DMS 273 treated with DMSO at 0.1 percent for 48 hours (cell line): Measurements from ENCODE around the gene HELQ.
"Not testable (repeated sequence)": the region's sequence is repeated elsewhere in the genome, so short reads cannot be mapped to it uniquely, and the experiment has no call there.

Experiments used
- DNase-seq: peaks from one replicate; lab custom pipeline; 2025; lab: John Stamatoyannopoulos, UW

HELQ gene, protein sequence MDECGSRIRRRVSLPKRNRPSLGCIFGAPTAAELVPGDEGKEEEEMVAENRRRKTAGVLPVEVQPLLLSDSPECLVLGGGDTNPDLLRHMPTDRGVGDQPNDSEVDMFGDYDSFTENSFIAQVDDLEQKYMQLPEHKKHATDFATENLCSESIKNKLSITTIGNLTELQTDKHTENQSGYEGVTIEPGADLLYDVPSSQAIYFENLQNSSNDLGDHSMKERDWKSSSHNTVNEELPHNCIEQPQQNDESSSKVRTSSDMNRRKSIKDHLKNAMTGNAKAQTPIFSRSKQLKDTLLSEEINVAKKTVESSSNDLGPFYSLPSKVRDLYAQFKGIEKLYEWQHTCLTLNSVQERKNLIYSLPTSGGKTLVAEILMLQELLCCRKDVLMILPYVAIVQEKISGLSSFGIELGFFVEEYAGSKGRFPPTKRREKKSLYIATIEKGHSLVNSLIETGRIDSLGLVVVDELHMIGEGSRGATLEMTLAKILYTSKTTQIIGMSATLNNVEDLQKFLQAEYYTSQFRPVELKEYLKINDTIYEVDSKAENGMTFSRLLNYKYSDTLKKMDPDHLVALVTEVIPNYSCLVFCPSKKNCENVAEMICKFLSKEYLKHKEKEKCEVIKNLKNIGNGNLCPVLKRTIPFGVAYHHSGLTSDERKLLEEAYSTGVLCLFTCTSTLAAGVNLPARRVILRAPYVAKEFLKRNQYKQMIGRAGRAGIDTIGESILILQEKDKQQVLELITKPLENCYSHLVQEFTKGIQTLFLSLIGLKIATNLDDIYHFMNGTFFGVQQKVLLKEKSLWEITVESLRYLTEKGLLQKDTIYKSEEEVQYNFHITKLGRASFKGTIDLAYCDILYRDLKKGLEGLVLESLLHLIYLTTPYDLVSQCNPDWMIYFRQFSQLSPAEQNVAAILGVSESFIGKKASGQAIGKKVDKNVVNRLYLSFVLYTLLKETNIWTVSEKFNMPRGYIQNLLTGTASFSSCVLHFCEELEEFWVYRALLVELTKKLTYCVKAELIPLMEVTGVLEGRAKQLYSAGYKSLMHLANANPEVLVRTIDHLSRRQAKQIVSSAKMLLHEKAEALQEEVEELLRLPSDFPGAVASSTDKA

GRCh38 chr4:83455281-83456183, at the start of gene HELQ, which contains the start of gene MRPS18C:
Gene HELQ (minus strand): TSS chr4:83455823. CDS start chr4:83455693, 130 bp downstream.
Gene MRPS18C (plus strand): TSS chr4:83456058. CDS start chr4:83456078, 20 bp downstream.
- DNase-seq = peak; percentile 97

GRCh38 chr4:83504996-83505395, 49.4 kb upstream of the HELQ start:
- no peak for DNase-seq

- DNase-seq = no peak
Observed at GRCh38 chr4:83504503-83504902, 48.9 kb upstream of the HELQ start.

- no peak for DNase-seq
Observed at GRCh38 chr4:83503974-83504373, 48.4 kb upstream of the HELQ start.

GRCh38 chr4:83501671-83502070, 46.0 kb upstream of the HELQ start:
- not testable (repeated sequence) for DNase-seq

DNA sequence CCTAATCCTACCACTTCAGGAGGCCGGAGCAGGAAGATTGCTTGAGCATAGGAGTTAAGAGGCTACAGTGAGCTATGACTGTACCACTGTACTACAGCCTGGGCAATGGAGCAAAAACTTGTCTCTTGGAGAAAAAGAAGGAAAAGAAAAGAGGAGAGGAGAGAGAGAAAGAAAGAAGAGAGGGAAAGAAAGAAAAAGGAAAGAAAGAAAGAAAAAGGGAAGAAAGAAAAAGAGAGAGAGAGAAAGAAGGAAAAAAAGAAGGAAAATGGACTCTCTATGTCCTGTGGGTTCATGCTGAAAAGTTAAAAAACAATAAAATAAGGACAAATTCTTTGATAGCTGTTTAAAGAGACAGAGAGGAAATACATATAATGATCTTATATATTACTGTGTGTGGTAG, 42.6 kb upstream of the HELQ start:
- DNase-seq = no peak

- DNase-seq = not testable (repeated sequence)
Observed at GRCh38 chr4:83496085-83496917, 40.7 kb upstream of the HELQ start.

DNA sequence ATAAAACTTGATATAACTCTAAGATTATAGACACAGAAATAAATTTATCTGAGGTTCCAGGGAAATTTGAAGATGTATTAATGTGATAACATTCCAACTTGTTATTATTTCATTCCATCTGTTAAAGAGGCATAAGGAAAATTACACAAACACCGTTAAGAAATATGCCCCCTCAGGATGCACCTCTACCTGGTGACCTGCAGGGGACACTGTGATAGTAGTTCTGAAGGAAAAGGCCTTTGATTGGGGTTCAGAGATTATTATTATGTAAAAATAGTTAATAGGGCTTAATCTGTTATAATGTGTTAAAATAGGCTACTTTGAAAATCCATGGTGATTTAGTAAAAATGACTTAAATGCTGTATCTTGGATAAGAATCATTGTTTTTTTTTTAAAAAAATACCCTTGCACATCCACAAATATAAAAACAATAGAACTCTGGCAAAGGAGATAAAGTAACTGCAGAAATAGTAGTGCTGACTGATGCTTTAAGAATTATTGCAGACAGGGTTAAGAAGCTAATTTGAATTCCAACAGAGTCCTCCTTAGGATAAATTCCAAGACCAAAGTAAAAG, 35.3 kb upstream of the HELQ start:
- DNase-seq = no peak

- DNase-seq = no peak
Observed at GRCh38 chr4:83489711-83490326, 34.2 kb upstream of the HELQ start.

DNA sequence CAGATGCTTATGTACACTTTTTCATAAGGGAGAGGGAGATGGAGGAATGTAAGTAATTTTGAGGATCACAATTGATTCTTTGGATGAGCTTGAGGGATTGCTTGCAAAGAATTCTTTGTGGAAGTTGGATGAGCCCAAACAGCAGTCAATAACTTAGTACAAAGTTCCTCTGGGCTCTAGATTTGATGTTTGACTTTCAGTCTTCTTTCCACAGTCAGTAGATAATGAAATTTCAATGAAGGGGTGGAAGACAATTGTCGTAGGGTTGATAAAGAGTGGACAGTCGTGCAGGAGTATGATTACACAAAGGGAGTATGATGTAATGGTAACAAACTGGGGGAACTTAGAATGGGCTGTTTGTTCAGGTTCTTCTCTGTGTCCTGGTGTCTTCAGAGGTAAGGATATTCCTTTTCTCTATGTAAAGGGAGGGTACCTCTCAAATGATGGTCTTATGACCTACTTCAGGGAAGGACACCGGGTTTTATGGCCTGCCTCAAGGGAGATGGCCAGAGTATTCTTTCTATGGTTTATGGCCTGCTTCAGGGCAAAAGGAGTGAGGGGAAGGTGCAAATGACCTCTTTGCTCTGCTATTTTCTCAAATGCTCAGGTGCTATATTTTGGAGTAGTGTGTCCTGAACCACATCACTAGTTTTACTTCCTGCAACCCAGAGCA, 31.0 kb upstream of the HELQ start:
- no peak for DNase-seq

DNA sequence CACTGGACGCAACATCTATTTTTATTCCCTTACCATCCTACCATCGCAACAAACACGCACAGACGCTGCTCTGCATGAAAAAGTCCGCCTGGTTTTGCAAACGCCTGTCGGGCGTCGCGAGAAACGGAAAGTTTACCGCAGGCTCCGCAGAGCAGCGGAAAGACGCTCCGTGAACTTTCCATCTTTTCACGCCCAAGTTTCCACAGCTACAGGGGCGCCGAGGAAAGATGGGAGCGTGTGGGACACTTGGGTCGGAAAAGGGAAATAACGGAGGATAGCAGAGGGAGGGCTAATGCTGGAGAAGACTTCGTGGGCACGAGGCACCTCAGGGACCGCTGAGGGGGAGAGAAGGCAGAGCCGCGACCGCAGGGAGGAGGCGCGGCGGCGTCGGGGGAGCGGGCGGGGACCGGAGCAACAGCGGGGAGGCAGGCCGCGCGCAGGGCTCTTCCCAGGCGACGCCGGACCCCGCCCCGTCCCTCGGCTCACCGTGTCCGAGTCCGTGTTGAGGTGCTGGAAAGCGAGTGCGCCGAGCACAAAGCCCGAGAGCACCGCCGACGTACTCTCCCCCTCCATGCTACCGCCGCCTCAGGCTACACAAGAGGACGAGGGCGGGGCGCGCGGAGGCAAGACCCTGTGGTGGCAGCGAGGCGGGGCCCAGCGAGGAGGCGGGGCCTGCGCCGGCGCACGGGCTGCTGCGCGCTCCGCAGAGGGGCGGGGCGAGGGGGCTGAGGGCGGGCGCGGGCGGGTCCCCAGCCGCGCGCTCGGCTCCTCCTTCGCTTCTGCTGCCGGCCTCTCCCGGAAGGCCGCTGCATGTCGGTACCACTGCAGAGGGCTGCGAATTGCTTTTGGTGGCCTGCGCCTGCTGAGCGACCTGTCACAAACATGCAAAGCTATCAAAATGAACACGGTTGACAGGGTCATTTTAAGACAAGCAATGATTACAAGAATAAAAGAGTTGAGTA, 29.2 kb upstream of the HELQ start, which contains the start of gene ABRAXAS1:
Gene ABRAXAS1, minus strand, starts transcription at position 601 of the 962 bp plus-strand sequence. Its CDS starts 28 bp downstream, at position 573.
- DNase-seq = peak; percentile 69

GRCh38 chr4:83473966-83474365, 18.3 kb upstream of the HELQ start:
- no peak for DNase-seq

DNA sequence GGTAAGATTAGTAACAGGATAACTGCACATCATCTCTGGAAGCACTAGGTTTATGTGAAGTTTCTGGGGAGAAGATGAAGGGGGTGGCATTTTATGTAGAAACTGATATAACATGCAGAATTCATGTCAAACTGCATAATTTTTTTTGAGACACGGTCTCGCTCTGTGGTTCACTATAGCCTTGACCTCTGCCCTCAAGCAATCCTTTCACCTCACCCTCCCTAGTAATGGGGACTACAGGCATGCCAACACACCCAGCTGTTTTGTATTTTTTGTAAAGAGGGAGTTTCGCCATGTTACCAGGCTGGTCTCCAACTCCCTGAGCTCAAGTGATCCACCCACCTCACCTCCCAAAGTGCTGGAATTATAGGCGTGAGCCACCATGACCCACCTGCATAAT, 17.8 kb upstream of the HELQ start:
- no peak for DNase-seq

DNA sequence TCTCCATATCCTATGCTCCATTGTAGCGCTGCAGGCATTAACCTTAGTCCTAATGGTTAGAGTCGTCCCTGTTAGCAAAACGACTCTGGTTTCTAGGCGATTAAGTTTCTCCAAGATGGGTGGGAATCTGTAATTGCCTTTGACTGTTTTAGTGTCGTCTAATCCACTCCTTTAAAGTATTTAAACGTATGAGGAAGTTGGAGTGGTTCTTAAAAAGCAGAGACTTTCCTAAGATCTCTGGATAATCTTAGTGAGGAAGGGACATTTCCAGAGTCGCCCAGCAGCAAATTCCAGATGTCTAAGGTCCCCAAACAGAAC, 520 bp upstream of the HELQ start:
- DNase-seq = no peak

- no peak for DNase-seq
Observed at GRCh38 chr4:83454686-83455085, 937 bp downstream of the HELQ start.

- no peak for DNase-seq
Observed at GRCh38 chr4:83449009-83449408, 6.6 kb downstream of the HELQ start.

GRCh38 chr4:83440899-83441298, 14.7 kb downstream of the HELQ start:
- DNase-seq = no peak
